Activated effector memory CD4-positive, alpha-beta T cell treated with anti-CD3 and anti-CD28 coated beads, Interleukin-2, amount 50 U/mL, for 16 hours (primary cell): ENCODE data around the gene RELA.

ENCODE experiments used
- DNase-seq: peaks from one replicate; pipeline ENCODE4 v3.0.0-alpha.2; 2020

Gene RELA

GRCh38 chr11:65611028-65611757, 51.5 kb downstream of the RELA start:
- no peak for DNase-seq

- DNase-seq: no peak
These were observed 52.3 kb downstream of the RELA start for GRCh38 chr11:65610404-65610803.

- no peak for DNase-seq
These were observed 53.1 kb downstream of the RELA start for GRCh38 chr11:65609665-65610064.

- no peak for DNase-seq
These were observed 53.5 kb downstream of the RELA start for GRCh38 chr11:65609229-65609628.

GRCh38 chr11:65607614-65608426, 54.9 kb downstream of the RELA start:
- DNase-seq: no peak

GRCh38 chr11:65606876-65607613, 55.7 kb downstream of the RELA start:
- no peak for DNase-seq

- no peak for DNase-seq
These were observed 58.5 kb downstream of the RELA start for GRCh38 chr11:65604258-65604657.
